Measurements from ENCODE around the gene APBB2.

Gene APBB2

GRCh38 chr4:41185614-41186592 is 28.4 kb downstream of the APBB2 start:
- no peak for DNase-seq

GRCh38 chr4:41184009-41184408 is 30.3 kb downstream of the APBB2 start:
- DNase-seq, result no peak

- DNase-seq, result no peak
Measured at GRCh38 chr4:41183021-41183553, 31.3 kb downstream of the APBB2 start.

GRCh38 chr4:41181037-41181436 is 33.3 kb downstream of the APBB2 start:
- DNase-seq, result no peak

GRCh38 chr4:41179498-41180195 is 34.7 kb downstream of the APBB2 start:
- DNase-seq, result no peak

- no peak for DNase-seq
Measured at GRCh38 chr4:41178372-41179370, 35.7 kb downstream of the APBB2 start.

GRCh38 chr4:41177016-41177415 is 37.3 kb downstream of the APBB2 start:
- no peak for DNase-seq

GRCh38 chr4:41176340-41176739 is 38.0 kb downstream of the APBB2 start:
- DNase-seq, result no peak

- DNase-seq, result no peak
Measured at GRCh38 chr4:41175794-41176193, 38.5 kb downstream of the APBB2 start.

- no peak for DNase-seq
Measured at GRCh38 chr4:41174444-41174843, 39.9 kb downstream of the APBB2 start.

GRCh38 chr4:41172786-41173185 is 41.6 kb downstream of the APBB2 start:
- DNase-seq, result no peak

GRCh38 chr4:41169256-41169800 is 45.0 kb downstream of the APBB2 start:
- no peak for DNase-seq

- no peak for DNase-seq
Measured at GRCh38 chr4:41167191-41167590, 47.2 kb downstream of the APBB2 start.

GRCh38 chr4:41164405-41164804 is 49.9 kb downstream of the APBB2 start:
- no peak for DNase-seq

GRCh38 chr4:41161355-41161754 is 53.0 kb downstream of the APBB2 start:
- no peak for DNase-seq

- no peak for DNase-seq
Measured at GRCh38 chr4:41160856-41161255, 53.5 kb downstream of the APBB2 start.

- DNase-seq, result no peak
Measured at GRCh38 chr4:41160012-41160789, 54.1 kb downstream of the APBB2 start.

GRCh38 chr4:41158756-41159155 is 55.6 kb downstream of the APBB2 start:
- no peak for DNase-seq

GRCh38 chr4:41158274-41158673 is 56.1 kb downstream of the APBB2 start:
- DNase-seq, result no peak

GRCh38 chr4:41157009-41157408 is 57.3 kb downstream of the APBB2 start:
- DNase-seq, result no peak

- DNase-seq, result no peak
Measured at GRCh38 chr4:41156574-41156973, 57.8 kb downstream of the APBB2 start.
